Fibroblast of lung (primary cell): ENCODE data around the gene ZNF385B. TPM values are rescaled to one million over a fixed set of nuclear protein-coding genes. Genes with fewer than 3 reads are reported as not detected.

ENCODE experiments used
- DNase-seq, 2 donors: peaks; one replicate each; pipeline versions ENCODE4 v3.0.0 to v3.0.0-alpha.2; 2010; ENCODE audit warnings: low read depth in 2 of 2
- H2AFZ ChIP-seq: 2 replicates; pipeline ENCODE4 v1.5.1; 2012; ENCODE audit warnings: low read length, control low read depth, inconsistent platforms
- H3K27ac ChIP-seq: 2 replicates; pipeline ENCODE4 v1.5.1; 2011; ENCODE audit warnings: low read length, control low read depth; ENCODE audit not compliant: insufficient read depth
- H3K27me3 ChIP-seq: 2 replicates; pipeline ENCODE4 v1.5.1; 2011; ENCODE audit warnings: mild to moderate bottlenecking, low read length; ENCODE audit not compliant: control insufficient read depth, insufficient read depth
- H3K36me3 ChIP-seq: 2 replicates; pipeline ENCODE4 v1.5.1; 2011; ENCODE audit warnings: low read length; ENCODE audit not compliant: control insufficient read depth, insufficient read depth
- H3K4me1 ChIP-seq: 2 replicates; pipeline ENCODE4 v1.5.1; 2011; ENCODE audit warnings: low read length; ENCODE audit not compliant: control insufficient read depth, insufficient read depth; ENCODE audit errors: extremely low read depth
- H3K4me2 ChIP-seq: 2 replicates; pipeline ENCODE4 v1.5.1; 2011; ENCODE audit warnings: low read length, control low read depth; ENCODE audit not compliant: insufficient read depth; ENCODE audit errors: extremely low read depth
- H3K4me3 ChIP-seq, 4 experiments: fragments of 200-600 bp in 1 of 4; sonication (generic) in 1 of 4; replicated peaks in 1 of 4; 2 replicates each; pipeline ENCODE4 v1.5.1; 2011 to 2016; ENCODE audit warnings: low read length in 4 of 4, low read depth in 3 of 4, mild to moderate bottlenecking in 3 of 4, control low read depth in 2 of 4, inconsistent platforms in 1 of 4, mixed read lengths in 1 of 4; ENCODE audit not compliant: insufficient read depth in 1 of 4; ENCODE audit errors: control extremely low read depth in 1 of 4
- H3K79me2 ChIP-seq: 2 replicates; pipeline ENCODE4 v1.5.1; 2012; ENCODE audit warnings: mild to moderate bottlenecking, low read length, inconsistent platforms; ENCODE audit not compliant: control insufficient read depth, insufficient read depth
- H3K9ac ChIP-seq: 2 replicates; pipeline ENCODE4 v1.5.1; 2011; ENCODE audit warnings: mild to moderate bottlenecking, low read length, control low read depth; ENCODE audit not compliant: insufficient read depth
- H3K9me3 ChIP-seq: 2 replicates; pipeline ENCODE4 v1.5.1; 2012; ENCODE audit warnings: low read depth, low read length; ENCODE audit not compliant: control insufficient read depth, insufficient read depth
- H4K20me1 ChIP-seq: 2 replicates; pipeline ENCODE4 v1.5.1; 2011; ENCODE audit warnings: low read length; ENCODE audit not compliant: control insufficient read depth, insufficient read depth; ENCODE audit errors: extremely low read depth
- CTCF ChIP-seq, 2 donors: IDR thresholded peaks in 1 of 2; conservative IDR thresholded peaks in 1 of 2; 1 replicate in 1 of 2; 2 replicates in 1 of 2; pipeline ENCODE4 v1.5.1; 2011 to 2012; ENCODE audit warnings: low read length in 2 of 2, control low read depth in 1 of 2, inconsistent platforms in 1 of 2, low read depth in 1 of 2, mild to moderate bottlenecking in 1 of 2
- EZH2 ChIP-seq: IDR thresholded peaks from 2 replicates; pipeline ENCODE4 v1.5.1; 2012; ENCODE audit warnings: low read length, control low read depth, mild to moderate bottlenecking; ENCODE audit errors: missing control alignments
- polyA plus RNA-seq, 2 donors: library from polyadenylated mRNA; depleted of rRNA in 1 of 2; stranded (reverse) in 1 of 2; unstranded in 1 of 2; fragments of >200 nt; gene quantifications; 2 replicates each; pipeline ENCODE4 v1.2.1, GENCODE V29; 2011 to 2012; ENCODE audit warnings: missing spikeins in 1 of 2
- total RNA-seq: library from RNA; depleted of rRNA; stranded (reverse); fragments of >200 nt; gene quantifications from 2 replicates; pipeline ENCODE4 v1.2.1, GENCODE V29; 2014

Gene ZNF385B
- total and polyA plus RNA-seq, 2 donors (not counting 1 experiment from before 2014, with no cell fraction given): 0.06 TPM; not detected in 1

GRCh38 chr2:179417436-179417949, 443.9 kb downstream of the ZNF385B start:
- Histone ChIP-seq H3K4me1 (no peaks in the 10 kb centered on the region), H3K4me3 (no peak overlapping the region), H3K9ac (no peak overlapping the region), H3K27me3 (no peaks in the 10 kb centered on the region), H3K36me3 (no peaks in the 10 kb centered on the region), H3K27ac (no peak overlapping the region), H3K9me3 (no peaks in the 10 kb centered on the region), H4K20me1 (no peaks in the 10 kb centered on the region), H3K4me2 (no peak overlapping the region), H2AFZ (no peak overlapping the region), H3K79me2 (no peaks in the 10 kb centered on the region)
- TF ChIP-seq EZH2 (no peak), CTCF (conservative IDR thresholded peaks at IDR 0.05 in 1 of 2, IDR thresholded peaks at IDR 0.05 in 1 of 2; ENCODE audit: low read depth in 1 of 2, low read length in 2 of 2) (no peak)
- DNase-seq: no peak

GRCh38 chr2:179412112-179412511, 449.3 kb downstream of the ZNF385B start:
- Histone ChIP-seq H3K27me3 (no peaks in the 10 kb centered on the region), H3K79me2 (no peaks in the 10 kb centered on the region), H3K9ac (no peak overlapping the region), H3K36me3 (no peaks in the 10 kb centered on the region), H3K4me3 (no peak overlapping the region), H3K4me1 (no peaks in the 10 kb centered on the region), H2AFZ (no peak overlapping the region), H3K9me3 (no peaks in the 10 kb centered on the region), H3K27ac (no peak overlapping the region), H4K20me1 (no peaks in the 10 kb centered on the region), H3K4me2 (no peak overlapping the region)
- TF ChIP-seq EZH2: no peak
- TF ChIP-seq CTCF (conservative IDR thresholded peaks at IDR 0.05 in 1 of 2, IDR thresholded peaks at IDR 0.05 in 1 of 2; ENCODE audit: low read depth in 1 of 2, low read length in 2 of 2): no peak
- DNase-seq: peak; percentile 21 to 40

GRCh38 chr2:179410552-179411356, 450.7 kb downstream of the ZNF385B start:
- no peak for TF ChIP-seq EZH2
- TF ChIP-seq CTCF (conservative IDR thresholded peaks at IDR 0.05 in 1 of 2, IDR thresholded peaks at IDR 0.05 in 1 of 2; ENCODE audit: low read depth in 1 of 2, low read length in 2 of 2): peak; percentile 74 to 84
- Histone ChIP-seq H3K4me1 (no peaks in the 10 kb centered on the region), H2AFZ (no peak overlapping the region), H3K4me2 (no peak overlapping the region), H3K9me3 (no peaks in the 10 kb centered on the region), H3K27ac (no peak overlapping the region), H3K4me3 (no peak overlapping the region), H3K9ac (no peak overlapping the region), H3K27me3 (no peaks in the 10 kb centered on the region), H3K79me2 (no peaks in the 10 kb centered on the region), H3K36me3 (no peaks in the 10 kb centered on the region), H4K20me1 (no peaks in the 10 kb centered on the region)
- peak; percentile 43 to 76 for DNase-seq
